H9 (cell line): ENCODE data around the gene TSPAN5. TPM values are rescaled to one million over a fixed set of nuclear protein-coding genes. Genes with fewer than 3 reads are reported as not detected.

Experiments used
- DNase-seq: peaks from one replicate; pipeline ENCODE4 v3.0.0-alpha.2; 2017
- H2AFZ ChIP-seq: one replicate; pipeline ENCODE4 v1.6.1; 2013; ENCODE audit warnings: mild to moderate bottlenecking, low read length, control low read depth, moderate library complexity
- H2AK5ac ChIP-seq: 2 replicates; pipeline ENCODE4 v1.6.1; 2013; ENCODE audit warnings: low read length, control low read depth, mixed read lengths; ENCODE audit not compliant: insufficient read length
- H2BK120ac ChIP-seq: one replicate; pipeline ENCODE4 v1.6.1; 2013; ENCODE audit warnings: low read depth, mild to moderate bottlenecking, low read length, control low read depth, inconsistent platforms; ENCODE audit not compliant: poor library complexity, severe bottlenecking
- H2BK12ac ChIP-seq: 2 replicates; pipeline ENCODE4 v1.6.1; 2013; ENCODE audit warnings: low read length, control low read depth, mixed read lengths, low read depth; ENCODE audit not compliant: insufficient read length
- H2BK15ac ChIP-seq: 2 replicates; pipeline ENCODE4 v1.6.1; 2013; ENCODE audit warnings: low read depth, low read length, control low read depth
- H2BK20ac ChIP-seq: one replicate; pipeline ENCODE4 v1.6.1; 2013; ENCODE audit warnings: low read depth, mild to moderate bottlenecking, low read length, control low read depth, inconsistent platforms; ENCODE audit not compliant: poor library complexity, severe bottlenecking
- H2BK5ac ChIP-seq: 2 replicates; pipeline ENCODE4 v1.6.1; 2013; ENCODE audit warnings: low read length, control low read depth, mixed read lengths; ENCODE audit not compliant: insufficient read length
- H3K14ac ChIP-seq: 2 replicates; pipeline ENCODE4 v1.6.1; 2013; ENCODE audit warnings: low read length, control low read depth; ENCODE audit not compliant: insufficient read depth
- H3K18ac ChIP-seq: 2 replicates; pipeline ENCODE4 v1.6.1; 2013; ENCODE audit warnings: low read depth, mild to moderate bottlenecking, mixed read lengths, low read length, control low read depth; ENCODE audit not compliant: insufficient read length
- H3K23ac ChIP-seq: 2 replicates; pipeline ENCODE4 v1.6.1; 2013; ENCODE audit warnings: low read length, control low read depth, mixed read lengths, low read depth; ENCODE audit not compliant: insufficient read length
- H3K23me2 ChIP-seq: 2 replicates; pipeline ENCODE4 v1.6.1; 2013; ENCODE audit warnings: low read depth, mild to moderate bottlenecking, mixed read lengths, low read length, control low read depth; ENCODE audit not compliant: insufficient read length, poor library complexity, severe bottlenecking
- H3K27ac ChIP-seq: 2 replicates; pipeline ENCODE4 v1.5.1; 2013; ENCODE audit warnings: low read length, control low read depth, mixed read lengths, low read depth; ENCODE audit not compliant: insufficient read length
- H3K27me3 ChIP-seq: 2 replicates; pipeline ENCODE4 v1.6.1; 2013; ENCODE audit warnings: low read length, control low read depth, inconsistent platforms; ENCODE audit not compliant: insufficient read depth
- H3K4ac ChIP-seq: 2 replicates; pipeline ENCODE4 v1.6.1; 2013; ENCODE audit warnings: low read depth, mild to moderate bottlenecking, control low read depth, inconsistent platforms, low read length, moderate library complexity
- H3K4me1 ChIP-seq: 2 replicates; pipeline ENCODE4 v1.6.1; 2013; ENCODE audit warnings: low read length, control low read depth, inconsistent platforms; ENCODE audit not compliant: insufficient read depth
- H3K4me2 ChIP-seq: 2 replicates; pipeline ENCODE4 v1.6.1; 2013; ENCODE audit warnings: low read length, control low read depth, mixed read lengths; ENCODE audit not compliant: insufficient read length, insufficient read depth
- H3K56ac ChIP-seq: 2 replicates; pipeline ENCODE4 v1.6.1; 2013; ENCODE audit warnings: low read depth, mild to moderate bottlenecking, mixed read lengths, low read length, control low read depth; ENCODE audit not compliant: insufficient read length
- H3K79me1 ChIP-seq: 2 replicates; pipeline ENCODE4 v1.6.1; 2013; ENCODE audit warnings: low read depth, mild to moderate bottlenecking, moderate library complexity, low read length, control low read depth, inconsistent platforms; ENCODE audit not compliant: insufficient read depth, poor library complexity, severe bottlenecking
- H3K79me2 ChIP-seq: 2 replicates; pipeline ENCODE4 v1.6.1; 2013; ENCODE audit warnings: low read length, control low read depth, inconsistent platforms; ENCODE audit not compliant: insufficient read depth
- H3K9ac ChIP-seq: 2 replicates; pipeline ENCODE4 v1.6.1; 2013; ENCODE audit warnings: low read length, control low read depth, mixed read lengths; ENCODE audit not compliant: insufficient read length; ENCODE audit errors: extremely low read depth
- H3K9me3 ChIP-seq: one replicate; pipeline ENCODE4 v1.6.1; 2013; ENCODE audit warnings: low read depth, low read length, inconsistent platforms; ENCODE audit not compliant: control insufficient read depth
- H3T11ph ChIP-seq: one replicate; pipeline ENCODE4 v1.6.1; 2013; ENCODE audit warnings: mild to moderate bottlenecking, low read length, control low read depth, inconsistent platforms
- H4K20me1 ChIP-seq: one replicate; pipeline ENCODE4 v1.6.1; 2013; ENCODE audit not compliant: control insufficient read depth, insufficient read length, insufficient read depth
- H4K5ac ChIP-seq: 2 replicates; pipeline ENCODE4 v1.6.1; 2013; ENCODE audit warnings: low read depth, mild to moderate bottlenecking, mixed read lengths, low read length, control low read depth; ENCODE audit not compliant: insufficient read length
- H4K8ac ChIP-seq: replicated peaks from 2 replicates; pipeline ENCODE4 v1.6.1; 2013; ENCODE audit warnings: low read length, control low read depth, mixed read lengths, low read depth; ENCODE audit not compliant: insufficient read length
- H4K91ac ChIP-seq: 2 replicates; pipeline ENCODE4 v1.6.1; 2013; ENCODE audit warnings: low read depth, mild to moderate bottlenecking, moderate library complexity, mixed read lengths, low read length, control low read depth; ENCODE audit not compliant: insufficient read length
- H3K27ac Mint-ChIP-seq, 3 experiments: 2 replicates in 2 of 3; 3 replicates in 1 of 3; pipeline ENCODE4 v1.8.0; 2020 to 2021; ENCODE audit warnings: mixed read lengths in 3 of 3, mild to moderate bottlenecking in 1 of 3, moderate library complexity in 1 of 3
- H3K27me3 Mint-ChIP-seq: 2 replicates; pipeline ENCODE4 v1.8.0; 2021; ENCODE audit warnings: low read depth, mild to moderate bottlenecking, moderate library complexity, mixed read lengths
- H3K36me3 Mint-ChIP-seq, 3 experiments: 2 replicates in 2 of 3; 3 replicates in 1 of 3; pipeline ENCODE4 v1.8.0; 2020 to 2021; ENCODE audit warnings: low read depth in 3 of 3, mixed read lengths in 3 of 3; ENCODE audit not compliant: insufficient read depth in 1 of 3
- H3K4me1 Mint-ChIP-seq, 2 experiments: 2 replicates each; pipeline ENCODE4 v1.8.0; 2020; ENCODE audit warnings: mixed read lengths in 2 of 2
- H3K4me3 Mint-ChIP-seq, 2 experiments: 2 replicates in 1 of 2; 3 replicates in 1 of 2; pipeline ENCODE4 v1.8.0; 2020 to 2021; ENCODE audit warnings: mild to moderate bottlenecking in 2 of 2, mixed read lengths in 2 of 2, moderate library complexity in 1 of 2
- H3K9me3 Mint-ChIP-seq, 2 experiments: 2 replicates in 1 of 2; 3 replicates in 1 of 2; pipeline ENCODE4 v1.8.0; 2020; ENCODE audit warnings: mild to moderate bottlenecking in 2 of 2, mixed read lengths in 2 of 2, moderate library complexity in 1 of 2
- CTCF ChIP-seq: fragments of 200-600 bp; sonication (generic); conservative IDR thresholded peaks from 3 replicates; pipeline ENCODE4 v1.8.0; 2021; ENCODE audit warnings: antibody characterized with exemption, mild to moderate bottlenecking
- WGBS: extraction: QIAGEN DNeasy Blood & Tissue Kit; methylation state at CpG from one replicate; pipeline ENCODE4 v1.1.7; 2013; ENCODE audit warnings: missing lambda C conversion rate, low lambda C conversion rate, mixed read lengths; ENCODE audit not compliant: insufficient read length; ENCODE audit errors: extremely low coverage; 5-methylcytosine and 5-hydroxymethylcytosine counted together
- total RNA-seq: library from RNA; stranded (reverse); gene quantifications from 2 replicates; pipeline ENCODE4 v1.2.1, GENCODE V29; 2021

The TSPAN5 gene
- total RNA-seq, 1 experiment from 2014 or later: 7.0 TPM

- Mint-ChIP-seq H3K36me3 (peaks cover 0 to 4% (median 0%) of the 10 kb centered on the region in 3 experiments; a peak in 1 of 7 replicates), H3K4me3 (no peak overlapping the region), H3K27ac (no peak overlapping the region), H3K4me1 (peaks cover 11 to 15% of the 10 kb centered on the region in 2 experiments), H3K9me3 (no peaks in the 10 kb centered on the region), H3K27me3 (no peaks in the 10 kb centered on the region)
- Histone ChIP-seq H3K79me1 (no peaks in the 10 kb centered on the region), H3K4me2 (no peak overlapping the region), H2BK120ac (no peak overlapping the region), H4K91ac (no peak overlapping the region), H3K9ac (no peak overlapping the region), H3K79me2 (no peaks in the 10 kb centered on the region), H2AK5ac (no peak overlapping the region), H4K8ac (no peak overlapping the region), H2BK12ac (no peak overlapping the region), H3K9me3 (no peaks in the 10 kb centered on the region), H2BK20ac (no peak overlapping the region), H3T11ph (no peak overlapping the region), H3K4ac (no peak overlapping the region), H3K27ac (no peak overlapping the region), H3K18ac (no peak overlapping the region), H3K23ac (no peak overlapping the region), H3K23me2 (no peaks in the 10 kb centered on the region), H3K56ac (no peak overlapping the region), H3K14ac (no peak overlapping the region), H2BK5ac (no peak overlapping the region), H2BK15ac (no peak overlapping the region), H4K5ac (no peak overlapping the region), H2AFZ (no peak overlapping the region), H3K27me3 (no peaks in the 10 kb centered on the region), H4K20me1 (no peaks in the 10 kb centered on the region), H3K4me1 (peaks cover 2% of the 10 kb centered on the region; the same call in 1 of the 2 replicates)
- no CpG with 5 or more reads among the region's 2 CpGs for WGBS
- no peak for DNase-seq
- no peak for TF ChIP-seq CTCF
These were observed 154.3 kb downstream of the TSPAN5 start for GRCh38 chr4:98504091-98504490.
